ENCODE data around the gene TSC22D1. TPM values are rescaled to one million over a fixed set of nuclear protein-coding genes. Genes with fewer than 3 reads are reported as not detected.

Gene TSC22D1
- total and polyA plus RNA-seq, 2 experiments from 2014 or later, result 173 to 195 TPM

DNA sequence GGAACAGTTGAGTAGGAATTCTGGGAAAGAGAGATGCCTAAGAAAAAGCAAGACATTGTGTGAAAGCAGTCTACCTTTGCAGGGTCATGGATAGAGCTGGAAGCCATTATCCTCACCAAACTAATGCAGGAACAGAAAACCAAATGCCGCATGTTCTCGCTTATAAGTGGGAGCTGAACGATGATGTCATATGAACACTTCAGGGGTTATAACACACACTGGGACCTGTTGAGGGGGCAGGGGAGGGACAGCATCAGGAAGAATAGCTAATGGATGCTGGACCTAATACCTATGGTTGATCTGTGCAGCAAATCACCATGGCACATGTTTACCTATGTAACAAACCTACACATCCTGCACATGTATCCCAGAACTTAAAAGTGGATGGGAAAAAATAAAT lies 69.9 kb downstream of the TSC22D1 start:
- WGBS (ENCODE audit: low lambda C conversion rate, missing lambda C conversion rate), result 98% methylated on average over 3 of the region's 3 CpGs
- Histone ChIP-seq H3K27me3 (no peaks in the 10 kb centered on the region), H3K4me3 (no peak overlapping the region), H3K4me1 (ENCODE audit: insufficient read depth) (no peaks in the 10 kb centered on the region), H2AFZ (no peak overlapping the region), H3K79me2 (peaks cover 2% of the 10 kb centered on the region), H3K4me2 (no peak overlapping the region), H3K27ac (no peak overlapping the region), H3K36me3 (replicated peaks; ENCODE audit: insufficient read depth, low read depth) (no peaks in the 10 kb centered on the region), H3K9me3 (ENCODE audit: low read depth) (no peaks in the 10 kb centered on the region), H3K9me2 (replicated peaks; ENCODE audit: insufficient read depth) (no peaks in the 10 kb centered on the region), H4K20me1 (ENCODE audit: insufficient read depth, poor library complexity, severe bottlenecking) (no peaks in the 10 kb centered on the region)
- DNase-seq (ENCODE audit: low spot score), result no peak
- TF ChIP-seq CTCF (IDR thresholded peaks at IDR 0.05; ENCODE audit: poor library complexity), result no peak
- TF ChIP-seq EZH2phosphoT487 (IDR thresholded peaks at IDR 0.05; ENCODE audit: low read depth, severe bottlenecking, unreplicated experiment), result no peak
- TF ChIP-seq EZH2 (IDR thresholded peaks at IDR 0.05; ENCODE audit: borderline replicate concordance), result no peak

GRCh38 chr13:44504116-44504515 lies 72.0 kb downstream of the TSC22D1 start:
- no peak for DNase-seq (ENCODE audit: low spot score)
- Histone ChIP-seq H3K79me2 (peaks cover 2% of the 10 kb centered on the region), H3K27ac (no peak overlapping the region), H2AFZ (no peak overlapping the region), H3K4me3 (no peak overlapping the region), H3K4me1 (ENCODE audit: insufficient read depth) (no peaks in the 10 kb centered on the region), H3K4me2 (no peak overlapping the region), H3K36me3 (replicated peaks; ENCODE audit: insufficient read depth, low read depth) (no peaks in the 10 kb centered on the region), H4K20me1 (ENCODE audit: insufficient read depth, poor library complexity, severe bottlenecking) (no peaks in the 10 kb centered on the region), H3K27me3 (no peaks in the 10 kb centered on the region), H3K9me3 (ENCODE audit: low read depth) (no peaks in the 10 kb centered on the region), H3K9me2 (replicated peaks; ENCODE audit: insufficient read depth) (no peaks in the 10 kb centered on the region)
- TF ChIP-seq CTCF (IDR thresholded peaks at IDR 0.05; ENCODE audit: poor library complexity) (no peak), EZH2 (IDR thresholded peaks at IDR 0.05; ENCODE audit: borderline replicate concordance) (no peak), EZH2phosphoT487 (IDR thresholded peaks at IDR 0.05; ENCODE audit: low read depth, severe bottlenecking, unreplicated experiment) (no peak)
- 92% methylated on average over 4 of the region's 4 CpGs for WGBS (ENCODE audit: low lambda C conversion rate, missing lambda C conversion rate)

DNA sequence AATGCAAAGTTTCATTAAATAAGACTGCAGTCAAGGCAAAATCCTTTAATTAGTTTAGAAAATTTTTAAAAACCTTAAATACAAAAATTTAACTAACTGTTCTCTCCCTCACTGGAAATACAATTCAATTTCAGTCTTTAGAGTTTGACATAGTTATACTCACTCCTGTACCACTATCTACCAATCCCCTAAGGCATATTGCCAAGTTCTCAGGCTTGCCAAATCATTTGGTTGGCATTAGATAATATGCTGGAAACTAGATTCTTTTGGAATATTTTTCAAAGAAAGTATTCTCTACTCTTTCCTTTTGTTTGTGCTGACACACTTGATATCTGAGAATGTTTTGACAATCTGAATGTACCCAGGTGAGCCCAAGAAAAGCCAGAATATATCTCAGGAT lies 77.2 kb downstream of the TSC22D1 start:
- no peak overlapping the region for H2AFZ ChIP-seq
- peaks cover 17% of the 10 kb centered on the region for H3K79me2 ChIP-seq
- H3K4me3 ChIP-seq, result no peak overlapping the region
- H3K9me3 ChIP-seq (ENCODE audit: low read depth), result no peaks in the 10 kb centered on the region
- H3K27ac ChIP-seq, result no peak overlapping the region
- no peaks in the 10 kb centered on the region for H3K27me3 ChIP-seq
- TF ChIP-seq CTCF (IDR thresholded peaks at IDR 0.05; ENCODE audit: poor library complexity) (no peak), EZH2 (IDR thresholded peaks at IDR 0.05; ENCODE audit: borderline replicate concordance) (no peak), EZH2phosphoT487 (IDR thresholded peaks at IDR 0.05; ENCODE audit: low read depth, severe bottlenecking, unreplicated experiment) (no peak)
- no peaks in the 10 kb centered on the region for H3K9me2 ChIP-seq (replicated peaks; ENCODE audit: insufficient read depth)
- no peaks in the 10 kb centered on the region for H3K4me1 ChIP-seq (ENCODE audit: insufficient read depth)
- no peak overlapping the region for H3K4me2 ChIP-seq
- DNase-seq (ENCODE audit: low spot score), result no peak
- no peaks in the 10 kb centered on the region for H4K20me1 ChIP-seq (ENCODE audit: insufficient read depth, poor library complexity, severe bottlenecking)
- H3K36me3 ChIP-seq (replicated peaks; ENCODE audit: insufficient read depth, low read depth), result no peaks in the 10 kb centered on the region

GRCh38 chr13:44498502-44498901 lies 77.6 kb downstream of the TSC22D1 start:
- Histone ChIP-seq H3K9me2 (replicated peaks; ENCODE audit: insufficient read depth) (no peaks in the 10 kb centered on the region), H3K27ac (no peak overlapping the region), H3K4me3 (no peak overlapping the region), H3K27me3 (no peaks in the 10 kb centered on the region), H3K4me1 (ENCODE audit: insufficient read depth) (no peaks in the 10 kb centered on the region), H3K9me3 (ENCODE audit: low read depth) (no peaks in the 10 kb centered on the region), H3K79me2 (peaks cover 17% of the 10 kb centered on the region), H3K4me2 (no peak overlapping the region), H4K20me1 (ENCODE audit: insufficient read depth, poor library complexity, severe bottlenecking) (no peaks in the 10 kb centered on the region), H2AFZ (no peak overlapping the region), H3K36me3 (replicated peaks; ENCODE audit: insufficient read depth, low read depth) (no peaks in the 10 kb centered on the region)
- TF ChIP-seq CTCF (IDR thresholded peaks at IDR 0.05; ENCODE audit: poor library complexity) (no peak), EZH2phosphoT487 (IDR thresholded peaks at IDR 0.05; ENCODE audit: low read depth, severe bottlenecking, unreplicated experiment) (no peak), EZH2 (IDR thresholded peaks at IDR 0.05; ENCODE audit: borderline replicate concordance) (no peak)
- 99% methylated on average over 3 of the region's 3 CpGs for WGBS (ENCODE audit: low lambda C conversion rate, missing lambda C conversion rate)
- DNase-seq (ENCODE audit: low spot score), result no peak

All from hepatocyte (in vitro differentiated cells).